ENCODE measurements around the gene PTPN1. TPM values are rescaled to one million over a fixed set of nuclear protein-coding genes. Genes with fewer than 3 reads are reported as not detected.
"Not testable (repeated sequence)": the region's sequence is repeated elsewhere in the genome, so short reads cannot be mapped to it uniquely, and the experiment has no call there.

Gene PTPN1
- polyA plus RNA-seq, 4 donors: 22.1 to 33.4 (median 32.0) TPM

- DNase-seq (ENCODE audit: low read depth in 4 of 4, low spot score in 3 of 4): no peak
These were observed 40.3 kb downstream of the PTPN1 start for GRCh38 chr20:50550531-50550930.

- no peak for DNase-seq (ENCODE audit: low read depth in 4 of 4, low spot score in 3 of 4)
These were observed 41.1 kb downstream of the PTPN1 start for GRCh38 chr20:50551288-50551687.

GRCh38 chr20:50552979-50553378 lies 42.8 kb downstream of the PTPN1 start:
- no peak for DNase-seq (ENCODE audit: low read depth in 4 of 4, low spot score in 3 of 4)

- DNase-seq (ENCODE audit: low read depth in 4 of 4, low spot score in 3 of 4): no peak
These were observed 44.8 kb downstream of the PTPN1 start for GRCh38 chr20:50554694-50555579.

- DNase-seq (ENCODE audit: low read depth in 4 of 4, low spot score in 3 of 4): no peak
These were observed 45.5 kb downstream of the PTPN1 start for GRCh38 chr20:50555662-50556061.

- DNase-seq (ENCODE audit: low read depth in 4 of 4, low spot score in 3 of 4): no peak
These were observed 47.5 kb downstream of the PTPN1 start for GRCh38 chr20:50557549-50558134.

- DNase-seq (ENCODE audit: low read depth in 4 of 4, low spot score in 3 of 4): no peak
These were observed 48.3 kb downstream of the PTPN1 start for GRCh38 chr20:50558483-50558925.

- DNase-seq (ENCODE audit: low read depth in 4 of 4, low spot score in 3 of 4): no peak
These were observed 49.0 kb downstream of the PTPN1 start for GRCh38 chr20:50559149-50559548.

- no peak for DNase-seq (ENCODE audit: low read depth in 4 of 4, low spot score in 3 of 4)
These were observed 49.9 kb downstream of the PTPN1 start for GRCh38 chr20:50559856-50560638.

- no peak for DNase-seq (ENCODE audit: low read depth in 4 of 4, low spot score in 3 of 4)
These were observed 50.7 kb downstream of the PTPN1 start for GRCh38 chr20:50560867-50561266.

- DNase-seq (ENCODE audit: low read depth in 4 of 4, low spot score in 3 of 4): no peak
These were observed 51.3 kb downstream of the PTPN1 start for GRCh38 chr20:50561379-50562078.

GRCh38 chr20:50562262-50562701 lies 52.1 kb downstream of the PTPN1 start:
- no peak for DNase-seq (ENCODE audit: low read depth in 4 of 4, low spot score in 3 of 4)

GRCh38 chr20:50563133-50563944 lies 53.2 kb downstream of the PTPN1 start:
- no peak for DNase-seq (ENCODE audit: low read depth in 4 of 4, low spot score in 3 of 4)

GRCh38 chr20:50565383-50565782 lies 55.2 kb downstream of the PTPN1 start:
- DNase-seq (ENCODE audit: low read depth in 4 of 4, low spot score in 3 of 4): no peak

GRCh38 chr20:50565871-50566270 lies 55.7 kb downstream of the PTPN1 start:
- no peak for DNase-seq (ENCODE audit: low read depth in 4 of 4, low spot score in 3 of 4)

- DNase-seq (ENCODE audit: low read depth in 4 of 4, low spot score in 3 of 4): no peak
These were observed 57.8 kb downstream of the PTPN1 start for GRCh38 chr20:50567860-50568548.

- no peak for DNase-seq (ENCODE audit: low read depth in 4 of 4, low spot score in 3 of 4)
These were observed 58.4 kb downstream of the PTPN1 start for GRCh38 chr20:50568549-50568942.

GRCh38 chr20:50569487-50569863 lies 59.3 kb downstream of the PTPN1 start:
- DNase-seq (ENCODE audit: low read depth in 4 of 4, low spot score in 3 of 4): not testable (repeated sequence)

Data from left renal pelvis (tissue), 4 donors.